Mucosa of gallbladder (tissue), 1 donor: ENCODE results near the gene MAPKBP1. TPM values are rescaled to one million over a fixed set of nuclear protein-coding genes. Genes with fewer than 3 reads are reported as not detected.

ENCODE experiments used
- DNase-seq: peaks from one replicate; pipeline ENCODE4 v3.0.0-alpha.2; 2020; ENCODE audit warnings: low spot score
- total RNA-seq: library from RNA; stranded (reverse); gene quantifications from one replicate; pipeline ENCODE4 v1.2.1, GENCODE V29; 2021
- donor health status: DM: no; HTN: no; CAD: no.

The MAPKBP1 gene
- total RNA-seq, 1 donor from 2014 or later: 27.0 TPM

- DNase-seq: no peak
These were observed 74.3 kb downstream of the MAPKBP1 start for GRCh38 chr15:41848631-41849030.

GRCh38 chr15:41849204-41849603 lies 74.9 kb downstream of the MAPKBP1 start:
- no peak for DNase-seq

- DNase-seq: no peak
These were observed 75.6 kb downstream of the MAPKBP1 start for GRCh38 chr15:41849861-41850260.

- no peak for DNase-seq
These were observed 76.3 kb downstream of the MAPKBP1 start for GRCh38 chr15:41850482-41851166.

GRCh38 chr15:41851167-41851523 lies 76.9 kb downstream of the MAPKBP1 start:
- no peak for DNase-seq

- no peak for DNase-seq
These were observed 77.6 kb downstream of the MAPKBP1 start for GRCh38 chr15:41851755-41852370.

- DNase-seq: no peak
These were observed 78.7 kb downstream of the MAPKBP1 start for GRCh38 chr15:41852736-41853590.

- DNase-seq: no peak
These were observed 79.5 kb downstream of the MAPKBP1 start for GRCh38 chr15:41853831-41854230.

GRCh38 chr15:41854443-41854842 lies 80.2 kb downstream of the MAPKBP1 start:
- no peak for DNase-seq

GRCh38 chr15:41855261-41855961 lies 81.1 kb downstream of the MAPKBP1 start:
- DNase-seq: no peak

GRCh38 chr15:41856262-41856661 lies 82.0 kb downstream of the MAPKBP1 start:
- DNase-seq: no peak

- DNase-seq: no peak
These were observed 82.4 kb downstream of the MAPKBP1 start for GRCh38 chr15:41856716-41857115.

GRCh38 chr15:41857316-41857715 lies 83.0 kb downstream of the MAPKBP1 start:
- DNase-seq: no peak

- no peak for DNase-seq
These were observed 84.5 kb downstream of the MAPKBP1 start for GRCh38 chr15:41858756-41859155.

- no peak for DNase-seq
These were observed 86.0 kb downstream of the MAPKBP1 start for GRCh38 chr15:41860049-41860828.

- DNase-seq: no peak
These were observed 87.6 kb downstream of the MAPKBP1 start for GRCh38 chr15:41861736-41862356.

GRCh38 chr15:41862515-41863116 lies 88.3 kb downstream of the MAPKBP1 start:
- peak; percentile 83 for DNase-seq

GRCh38 chr15:41865490-41866055 lies 91.3 kb downstream of the MAPKBP1 start:
- no peak for DNase-seq

GRCh38 chr15:41866263-41866703 lies 92.0 kb downstream of the MAPKBP1 start:
- DNase-seq: no peak
